DND-41 (cell line): Measurements from ENCODE around the gene SNTG2.

Source experiments
- ATAC-seq: fragments of 200-7000 bp; cut with Tn5 transposase; 3 replicates; pipeline ENCODE4 v1.9.1; 2021; ENCODE audit warnings: low read depth; ENCODE audit not compliant: insufficient read depth
- DNase-seq: peaks from one replicate; pipeline ENCODE4 v3.0.0-alpha.2; 2020
- H2AFZ ChIP-seq: 2 replicates; pipeline ENCODE4 v1.6.0; 2012; ENCODE audit warnings: low read depth, low read length
- H3K27ac ChIP-seq: 2 replicates; pipeline ENCODE4 v1.5.1; 2012; ENCODE audit warnings: low read length, inconsistent platforms
- H3K27me3 ChIP-seq: fragments of 200-600 bp; sonication (generic); 2 replicates; pipeline ENCODE4 v1.6.0; 2012; ENCODE audit warnings: low read length, mild to moderate bottlenecking, inconsistent platforms; ENCODE audit not compliant: insufficient read depth, poor library complexity
- H3K36me3 ChIP-seq: 2 replicates; pipeline ENCODE4 v1.5.1; 2012; ENCODE audit warnings: low read length, inconsistent platforms; ENCODE audit not compliant: insufficient read depth
- H3K4me1 ChIP-seq: 2 replicates; pipeline ENCODE4 v1.5.1; 2012; ENCODE audit warnings: mild to moderate bottlenecking, low read length; ENCODE audit not compliant: insufficient read depth
- H3K4me2 ChIP-seq: 2 replicates; pipeline ENCODE4 v1.6.0; 2012; ENCODE audit warnings: mild to moderate bottlenecking, moderate library complexity, low read length, inconsistent platforms; ENCODE audit not compliant: insufficient read depth
- H3K4me3 ChIP-seq, 2 experiments: fragments of 200-600 bp in 1 of 2; shearing (Covaris generic) in 1 of 2; 2 replicates each; pipeline ENCODE4 v1.5.1; 2012 to 2016; ENCODE audit warnings: inconsistent platforms in 2 of 2, low read length in 2 of 2, mild to moderate bottlenecking in 2 of 2, low read depth in 1 of 2, moderate library complexity in 1 of 2
- H3K79me2 ChIP-seq: 2 replicates; pipeline ENCODE4 v1.6.0; 2012; ENCODE audit warnings: low read length, inconsistent platforms; ENCODE audit not compliant: insufficient read depth
- H3K9ac ChIP-seq: 2 replicates; pipeline ENCODE4 v1.6.0; 2012; ENCODE audit warnings: low read depth, mild to moderate bottlenecking, inconsistent platforms, low read length, moderate library complexity
- H3K9me3 ChIP-seq: 2 replicates; pipeline ENCODE4 v1.5.1; 2012; ENCODE audit warnings: low read length, moderate library complexity, mild to moderate bottlenecking, inconsistent platforms; ENCODE audit not compliant: insufficient read depth, severe bottlenecking
- H4K20me1 ChIP-seq: 2 replicates; pipeline ENCODE4 v1.6.0; 2012; ENCODE audit warnings: low read length; ENCODE audit not compliant: insufficient read depth
- EZH2 ChIP-seq: IDR thresholded peaks from 3 replicates; pipeline ENCODE4 v1.6.1; 2012; ENCODE audit warnings: borderline replicate concordance, low read depth, mild to moderate bottlenecking, moderate library complexity, low read length, inconsistent platforms; ENCODE audit not compliant: severe bottlenecking
- TF ChIP-seq, protein P1 (sequence below): IDR thresholded peaks from 2 replicates; pipeline ENCODE4 v1.5.1; 2012; ENCODE audit warnings: borderline replicate concordance, low read length, moderate library complexity, mild to moderate bottlenecking; ENCODE audit not compliant: poor library complexity, severe bottlenecking; ENCODE audit errors: extremely low read depth

SNTG2 gene

DNA sequence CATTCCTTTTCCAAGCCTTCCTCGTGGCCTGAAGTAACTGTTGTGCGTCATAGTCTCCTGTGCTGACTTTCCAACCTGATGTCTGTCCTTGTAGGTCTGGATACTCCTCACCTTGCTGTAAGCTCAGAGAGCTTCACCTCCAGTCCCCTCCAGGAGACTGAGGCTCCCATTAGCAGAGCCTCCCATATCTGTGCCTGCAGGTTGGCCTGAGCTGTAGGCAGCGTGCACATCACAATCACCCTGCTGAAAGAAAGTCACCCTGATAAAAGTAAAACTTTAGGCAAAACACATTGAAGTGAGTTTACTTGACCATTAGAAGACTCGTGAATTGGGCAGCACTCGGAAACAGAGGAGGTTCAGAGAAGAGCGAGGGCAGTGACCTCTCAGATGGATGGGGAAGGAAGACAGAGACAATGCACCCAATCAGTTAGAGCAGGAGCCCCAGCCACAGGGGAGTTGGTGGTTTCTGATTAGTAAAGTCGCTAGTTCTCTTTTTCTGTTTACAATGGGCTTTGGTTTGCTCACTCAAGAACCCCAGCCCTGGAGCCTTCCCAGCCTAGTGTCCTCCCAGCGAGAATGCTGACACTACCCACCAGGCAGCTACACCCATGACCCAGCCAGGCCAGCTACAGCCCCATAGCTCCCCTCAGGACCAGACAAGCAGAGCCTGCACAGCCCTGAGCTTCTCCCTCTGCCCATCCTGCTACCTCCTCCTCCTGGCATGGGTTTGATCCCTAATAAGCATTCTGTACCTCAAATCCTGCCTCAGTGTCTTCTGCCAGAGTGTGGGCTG is 450.5 kb downstream of the SNTG2 start:
- Histone ChIP-seq H3K27ac (no peak overlapping the region), H3K9ac (no peak overlapping the region), H3K4me1 (no peaks in the 10 kb centered on the region), H3K27me3 (no peaks in the 10 kb centered on the region), H4K20me1 (no peaks in the 10 kb centered on the region), H3K79me2 (no peaks in the 10 kb centered on the region), H3K4me2 (no peak overlapping the region), H2AFZ (no peak overlapping the region), H3K4me3 (no peak overlapping the region), H3K36me3 (no peaks in the 10 kb centered on the region), H3K9me3 (no peaks in the 10 kb centered on the region)
- ATAC-seq (no peak), DNase-seq (no peak)
- TF ChIP-seq, protein P1, sequence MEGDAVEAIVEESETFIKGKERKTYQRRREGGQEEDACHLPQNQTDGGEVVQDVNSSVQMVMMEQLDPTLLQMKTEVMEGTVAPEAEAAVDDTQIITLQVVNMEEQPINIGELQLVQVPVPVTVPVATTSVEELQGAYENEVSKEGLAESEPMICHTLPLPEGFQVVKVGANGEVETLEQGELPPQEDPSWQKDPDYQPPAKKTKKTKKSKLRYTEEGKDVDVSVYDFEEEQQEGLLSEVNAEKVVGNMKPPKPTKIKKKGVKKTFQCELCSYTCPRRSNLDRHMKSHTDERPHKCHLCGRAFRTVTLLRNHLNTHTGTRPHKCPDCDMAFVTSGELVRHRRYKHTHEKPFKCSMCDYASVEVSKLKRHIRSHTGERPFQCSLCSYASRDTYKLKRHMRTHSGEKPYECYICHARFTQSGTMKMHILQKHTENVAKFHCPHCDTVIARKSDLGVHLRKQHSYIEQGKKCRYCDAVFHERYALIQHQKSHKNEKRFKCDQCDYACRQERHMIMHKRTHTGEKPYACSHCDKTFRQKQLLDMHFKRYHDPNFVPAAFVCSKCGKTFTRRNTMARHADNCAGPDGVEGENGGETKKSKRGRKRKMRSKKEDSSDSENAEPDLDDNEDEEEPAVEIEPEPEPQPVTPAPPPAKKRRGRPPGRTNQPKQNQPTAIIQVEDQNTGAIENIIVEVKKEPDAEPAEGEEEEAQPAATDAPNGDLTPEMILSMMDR, result no peak
- no peak for TF ChIP-seq EZH2

DNA sequence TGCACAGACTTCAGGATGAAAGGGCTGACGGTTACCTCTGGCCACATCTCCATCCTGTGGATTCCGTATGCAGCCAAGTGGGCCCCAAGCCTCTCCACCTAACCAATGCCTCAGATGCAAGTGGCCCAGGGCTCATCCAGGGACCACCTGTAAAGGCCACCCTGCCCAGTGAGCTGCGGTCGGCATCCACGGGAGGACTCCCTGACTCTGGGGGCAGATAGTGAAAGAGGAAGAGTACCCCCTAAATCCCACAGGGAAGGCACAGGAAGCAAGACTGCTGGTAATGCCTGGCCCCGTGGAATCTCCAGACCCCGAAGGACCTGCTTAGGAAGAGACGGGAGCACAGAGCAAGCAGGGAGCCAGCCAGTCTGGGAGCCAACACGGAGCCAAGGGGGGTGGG is 451.4 kb downstream of the SNTG2 start:
- no peaks in the 10 kb centered on the region for H3K27me3 ChIP-seq
- no peak for ATAC-seq
- H3K4me2 ChIP-seq, result no peak overlapping the region

DNA sequence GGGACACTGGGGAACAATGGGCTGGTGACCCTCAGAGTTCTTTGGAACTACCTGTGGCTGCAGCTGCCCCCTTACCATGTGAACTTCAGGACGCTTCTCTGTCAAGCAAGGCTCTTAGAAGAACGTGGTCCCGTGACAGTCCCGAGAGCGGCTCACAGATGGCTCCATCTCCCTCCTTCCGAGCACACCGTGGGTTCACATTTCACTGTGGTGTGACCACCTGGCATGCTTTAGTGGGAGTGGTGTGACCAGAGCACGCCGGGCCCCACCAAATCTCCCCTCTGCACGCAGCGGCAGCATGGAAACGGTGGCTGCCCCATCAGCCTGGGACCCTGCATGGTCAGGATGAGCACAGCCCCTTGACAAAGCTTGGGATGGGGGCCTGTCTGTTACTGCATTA is 452.9 kb downstream of the SNTG2 start:
- TF ChIP-seq, protein P1, result no peak
- no peak for TF ChIP-seq EZH2
- Histone ChIP-seq H3K4me3 (no peak overlapping the region), H4K20me1 (no peaks in the 10 kb centered on the region), H3K36me3 (no peaks in the 10 kb centered on the region), H3K9ac (no peak overlapping the region), H3K27me3 (no peaks in the 10 kb centered on the region), H3K27ac (no peak overlapping the region), H3K4me2 (no peak overlapping the region), H3K4me1 (peaks cover 5% of the 10 kb centered on the region; the same call in 1 of the 2 replicates), H2AFZ (no peak overlapping the region), H3K79me2 (no peaks in the 10 kb centered on the region), H3K9me3 (no peaks in the 10 kb centered on the region)
- DNase-seq (no peak), ATAC-seq (no peak)

More for the DNA sequence above, 451.4 kb downstream of the SNTG2 start:
- Histone ChIP-seq H3K27ac (no peak overlapping the region), H3K79me2 (no peaks in the 10 kb centered on the region), H4K20me1 (no peaks in the 10 kb centered on the region), H3K36me3 (no peaks in the 10 kb centered on the region), H3K9ac (no peak overlapping the region), H3K4me1 (no peaks in the 10 kb centered on the region), H2AFZ (no peak overlapping the region), H3K9me3 (no peaks in the 10 kb centered on the region), H3K4me3 (no peak overlapping the region)
- no peak for DNase-seq
- TF ChIP-seq EZH2, result no peak

DNA sequence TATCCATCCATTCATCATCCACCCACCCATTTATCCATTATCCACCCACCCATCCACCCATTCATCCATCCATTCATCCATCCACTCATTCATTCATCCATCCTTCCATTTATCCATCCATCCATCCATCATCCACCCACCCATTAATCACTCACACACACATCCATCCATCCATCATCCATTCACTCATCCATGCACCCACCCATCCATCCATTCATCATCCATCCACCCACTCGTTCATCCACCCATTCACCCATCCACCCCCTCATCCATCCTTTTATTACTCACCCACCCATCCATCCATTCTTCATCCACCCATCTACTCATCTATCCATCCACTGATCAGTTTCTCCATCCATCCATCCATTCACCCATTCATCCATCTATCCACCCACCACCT is 454.5 kb downstream of the SNTG2 start:
- Histone ChIP-seq H3K4me3 (no peak overlapping the region), H3K9me3 (no peaks in the 10 kb centered on the region), H3K36me3 (no peaks in the 10 kb centered on the region), H3K79me2 (no peaks in the 10 kb centered on the region), H3K9ac (no peak overlapping the region), H2AFZ (no peak overlapping the region), H3K27me3 (no peaks in the 10 kb centered on the region), H4K20me1 (no peaks in the 10 kb centered on the region), H3K4me1 (peaks cover 5% of the 10 kb centered on the region; the same call in 1 of the 2 replicates), H3K27ac (no peak overlapping the region), H3K4me2 (no peak overlapping the region)
- DNase-seq (no peak), ATAC-seq (no peak)
- no peak for TF ChIP-seq EZH2
- TF ChIP-seq, protein P1, result no peak
